Measurements from ENCODE around the gene SETD5.

Gene SETD5

GRCh38 chr3:9387322-9387655, 10.1 kb upstream of the SETD5 start:
- DNase-seq (ENCODE audit: low spot score), result no peak

- no peak for DNase-seq (ENCODE audit: low spot score)
These were observed 9.3 kb upstream of the SETD5 start for GRCh38 chr3:9388142-9388541.

GRCh38 chr3:9388562-9389272, 8.7 kb upstream of the SETD5 start:
- no peak for DNase-seq (ENCODE audit: low spot score)

- no peak for DNase-seq (ENCODE audit: low spot score)
These were observed 7.0 kb upstream of the SETD5 start for GRCh38 chr3:9390265-9390888.

GRCh38 chr3:9392041-9392440, 5.4 kb upstream of the SETD5 start:
- no peak for DNase-seq (ENCODE audit: low spot score)

- DNase-seq (ENCODE audit: low spot score), result no peak
These were observed 1.7 kb upstream of the SETD5 start for GRCh38 chr3:9395570-9396300.

GRCh38 chr3:9396301-9396631, 1.1 kb upstream of the SETD5 start:
- peak; percentile 89 for DNase-seq (ENCODE audit: low spot score)

- DNase-seq (ENCODE audit: low spot score), result peak; percentile 99
These were observed 633 bp upstream of the SETD5 start for GRCh38 chr3:9396632-9397331.

- DNase-seq (ENCODE audit: low spot score), result no peak
These were observed 688 bp downstream of the SETD5 start for GRCh38 chr3:9397906-9398699.

- peak; percentile 54 for DNase-seq (ENCODE audit: low spot score)
These were observed 1.4 kb downstream of the SETD5 start for GRCh38 chr3:9398700-9399336.

- no peak for DNase-seq (ENCODE audit: low spot score)
These were observed 1.9 kb downstream of the SETD5 start for GRCh38 chr3:9399337-9399703.

- peak; percentile 27 for DNase-seq (ENCODE audit: low spot score)
These were observed 2.3 kb downstream of the SETD5 start for GRCh38 chr3:9399746-9400145.

GRCh38 chr3:9400616-9401015, 3.2 kb downstream of the SETD5 start:
- no peak for DNase-seq (ENCODE audit: low spot score)

- DNase-seq (ENCODE audit: low spot score), result no peak
These were observed 4.6 kb downstream of the SETD5 start for GRCh38 chr3:9401986-9402385.

- no peak for DNase-seq (ENCODE audit: low spot score)
These were observed 5.2 kb downstream of the SETD5 start for GRCh38 chr3:9402410-9403228.

- no peak for DNase-seq (ENCODE audit: low spot score)
These were observed 6.0 kb downstream of the SETD5 start for GRCh38 chr3:9403463-9403862.

- no peak for DNase-seq (ENCODE audit: low spot score)
These were observed 7.3 kb downstream of the SETD5 start for GRCh38 chr3:9404680-9405079.

GRCh38 chr3:9405756-9406155, 8.3 kb downstream of the SETD5 start:
- DNase-seq (ENCODE audit: low spot score), result no peak

GRCh38 chr3:9406856-9407626, 9.6 kb downstream of the SETD5 start:
- no peak for DNase-seq (ENCODE audit: low spot score)

GRCh38 chr3:9408061-9408460, 10.6 kb downstream of the SETD5 start:
- DNase-seq (ENCODE audit: low spot score), result no peak
